H1 (cell line): ENCODE data around the gene PSMC4. TPM values are rescaled to one million over a fixed set of nuclear protein-coding genes. Genes with fewer than 3 reads are reported as not detected.

Source experiments
- CTCF ChIA-PET: fragments of 300-600 bp; sonication (Branson Sonifier 250); formaldehyde crosslinking; loops from one replicate; lab custom pipeline; 2021; ENCODE audit not compliant: partially characterized antibody; lab: Charles Lee
- POLR2A ChIA-PET: fragments of 300-600 bp; sonication (Branson Sonifier 250); formaldehyde crosslinking; loops from one replicate; lab custom pipeline; 2021; ENCODE audit warnings: inconsistent platforms; ENCODE audit not compliant: partially characterized antibody; lab: Charles Lee
- DNase-seq, 2 experiments: peaks; one replicate each; pipeline versions ENCODE4 v3.0.0 to v3.0.0-alpha.2; 2010 to 2022; ENCODE audit warnings: low spot score in 2 of 2, low read depth in 1 of 2, mixed read lengths in 1 of 2
- FAIRE-seq: peaks from 2 replicates; lab custom pipeline; 2011; peaks lifted over from hg19 to GRCh38; lab: Jason Lieb, UNC
- H2AFZ ChIP-seq: 2 replicates; pipeline ENCODE4 v1.8.1; 2012; ENCODE audit warnings: low read length, inconsistent platforms
- H2AK5ac ChIP-seq: 2 replicates; pipeline ENCODE4 v1.6.1; 2013; ENCODE audit warnings: low read depth, low read length
- H2BK120ac ChIP-seq: replicated peaks from 2 replicates; pipeline ENCODE3; 2013; ENCODE audit warnings: low read depth, low read length, inconsistent platforms
- H2BK12ac ChIP-seq: 2 replicates; pipeline ENCODE4 v1.6.1; 2013; ENCODE audit warnings: low read depth, low read length
- H2BK15ac ChIP-seq: 2 replicates; pipeline ENCODE4 v1.6.1; 2013; ENCODE audit warnings: low read length
- H2BK20ac ChIP-seq: 2 replicates; pipeline ENCODE4 v1.6.1; 2013; ENCODE audit warnings: low read length
- H2BK5ac ChIP-seq: 2 replicates; pipeline ENCODE4 v1.6.1; 2013; ENCODE audit warnings: low read depth, low read length
- H3K14ac ChIP-seq: 2 replicates; pipeline ENCODE4 v1.6.1; 2013; ENCODE audit warnings: inconsistent platforms; ENCODE audit not compliant: insufficient read length
- H3K18ac ChIP-seq: 2 replicates; pipeline ENCODE4 v1.6.1; 2013; ENCODE audit warnings: low read length; ENCODE audit errors: extremely low read depth
- H3K23ac ChIP-seq: 2 replicates; pipeline ENCODE4 v1.6.1; 2013; ENCODE audit warnings: inconsistent platforms; ENCODE audit not compliant: insufficient read length
- H3K23me2 ChIP-seq: 2 replicates; pipeline ENCODE4 v1.6.1; 2013; ENCODE audit warnings: low read depth, low read length
- H3K27ac ChIP-seq: 2 replicates; pipeline ENCODE4 v1.6.1; 2011; ENCODE audit warnings: low read depth, low read length, inconsistent platforms
- H3K27me3 ChIP-seq, 4 experiments: replicated peaks in 1 of 4; 1 replicate in 1 of 4; 2 replicates in 3 of 4; pipeline versions ENCODE4 v1.6.1 to v1.8.1; 2011 to 2013; ENCODE audit warnings: low read length in 3 of 4, mild to moderate bottlenecking in 3 of 4, inconsistent platforms in 2 of 4, mixed read lengths in 2 of 4, moderate library complexity in 1 of 4; ENCODE audit not compliant: control insufficient read depth in 3 of 4, insufficient read depth in 3 of 4; ENCODE audit errors: extremely low read depth in 1 of 4
- H3K36me3 ChIP-seq, 4 experiments: 2 replicates each; pipeline versions ENCODE4 v1.6.1 to v1.8.1; 2011 to 2013; ENCODE audit warnings: mild to moderate bottlenecking in 4 of 4, low read length in 3 of 4, moderate library complexity in 2 of 4, control low read depth in 1 of 4, inconsistent platforms in 1 of 4; ENCODE audit not compliant: insufficient read depth in 4 of 4, control insufficient read depth in 2 of 4
- H3K4ac ChIP-seq: replicated peaks from 2 replicates; pipeline ENCODE3; 2013; ENCODE audit warnings: low read length, low read depth, mixed read lengths, inconsistent platforms; ENCODE audit not compliant: insufficient read length
- H3K4me1 ChIP-seq, 4 experiments: replicated peaks in 1 of 4; 1 replicate in 1 of 4; 2 replicates in 3 of 4; pipeline versions ENCODE4 v1.6.1 to v1.8.1; 2011 to 2013; ENCODE audit warnings: low read length in 3 of 4, inconsistent platforms in 2 of 4, mixed read lengths in 1 of 4; ENCODE audit not compliant: insufficient read depth in 4 of 4, control insufficient read depth in 3 of 4
- H3K4me2 ChIP-seq, 2 experiments: 2 replicates each; pipeline versions ENCODE4 v1.6.1 to v1.8.1; 2011 to 2013; ENCODE audit warnings: low read depth in 2 of 2, low read length in 2 of 2, control low read depth in 1 of 2, inconsistent platforms in 1 of 2, mild to moderate bottlenecking in 1 of 2; ENCODE audit not compliant: insufficient read depth in 1 of 2
- H3K4me3 ChIP-seq, 4 experiments: fragments of 200-600, 300-600 bp in 1 of 4; sonication (generic), shearing (Covaris generic), sonication (Bioruptor Twin) in 1 of 4; 2 replicates each; pipeline versions ENCODE4 v1.5.1 to v1.8.1; 2011 to 2016; ENCODE audit warnings: low read length in 4 of 4, low read depth in 3 of 4, control low read depth in 2 of 4, inconsistent platforms in 2 of 4, mild to moderate bottlenecking in 2 of 4, mixed read lengths in 1 of 4, moderate library complexity in 1 of 4; ENCODE audit not compliant: insufficient read depth in 2 of 4; ENCODE audit errors: extremely low read depth in 1 of 4
- H3K56ac ChIP-seq: replicated peaks from 2 replicates; pipeline ENCODE3; 2013; ENCODE audit warnings: low read depth, mild to moderate bottlenecking, mixed read lengths, low read length, inconsistent platforms; ENCODE audit not compliant: insufficient read length
- H3K79me1 ChIP-seq: 2 replicates; pipeline ENCODE4 v1.6.1; 2013; ENCODE audit warnings: low read depth, low read length, control low read depth
- H3K79me2 ChIP-seq, 2 experiments: 2 replicates each; pipeline versions ENCODE4 v1.6.1 to v1.8.1; 2012 to 2013; ENCODE audit warnings: low read length in 2 of 2, mild to moderate bottlenecking in 2 of 2, inconsistent platforms in 1 of 2; ENCODE audit not compliant: insufficient read depth in 2 of 2, control insufficient read depth in 1 of 2
- H3K9ac ChIP-seq, 4 experiments: replicated peaks in 1 of 4; 1 replicate in 1 of 4; 2 replicates in 3 of 4; pipeline versions ENCODE4 v1.6.1 to v1.8.1; 2011 to 2013; ENCODE audit warnings: low read depth in 3 of 4, low read length in 3 of 4, control low read depth in 2 of 4, mild to moderate bottlenecking in 2 of 4, moderate library complexity in 2 of 4, inconsistent platforms in 1 of 4; ENCODE audit errors: extremely low read depth in 1 of 4
- H3K9me3 ChIP-seq, 2 experiments: 2 replicates each; pipeline versions ENCODE4 v1.6.1 to v1.8.1; 2012 to 2013; ENCODE audit warnings: mild to moderate bottlenecking in 2 of 2, moderate library complexity in 2 of 2, control low read depth in 1 of 2, inconsistent platforms in 1 of 2, low read depth in 1 of 2, low read length in 1 of 2, mixed read lengths in 1 of 2; ENCODE audit not compliant: insufficient read depth in 2 of 2
- H4K20me1 ChIP-seq, 2 experiments: replicated peaks in 1 of 2; 2 replicates each; pipeline versions ENCODE3 to v1.8.1; 2011 to 2013; ENCODE audit warnings: inconsistent platforms in 2 of 2, low read length in 2 of 2, mild to moderate bottlenecking in 1 of 2; ENCODE audit not compliant: insufficient read depth in 2 of 2, control insufficient read depth in 1 of 2
- H4K5ac ChIP-seq: 2 replicates; pipeline ENCODE4 v1.6.1; 2013; ENCODE audit warnings: low read length, low read depth, mixed read lengths, inconsistent platforms; ENCODE audit not compliant: insufficient read length
- H4K8ac ChIP-seq: 2 replicates; pipeline ENCODE4 v1.8.0; 2013; ENCODE audit warnings: mild to moderate bottlenecking, moderate library complexity, low read length, inconsistent platforms; ENCODE audit not compliant: insufficient read depth; ENCODE audit errors: extremely low read depth
- H4K91ac ChIP-seq: replicated peaks from 2 replicates; pipeline ENCODE3; 2013; ENCODE audit warnings: low read length, mixed read lengths, inconsistent platforms; ENCODE audit not compliant: insufficient read length
- CBX8 ChIP-seq: fragments of 300-800, 300-1000 bp; sonication (generic); IDR thresholded peaks from 2 replicates; pipeline ENCODE4 v1.7.1; 2016; ENCODE audit warnings: low read depth, low read length, borderline replicate concordance
- EZH2 ChIP-seq: fragments of 200-600 bp; sonication (generic); IDR thresholded peaks from 2 replicates; pipeline ENCODE4 v1.7.1; 2012; ENCODE audit warnings: low read depth, mild to moderate bottlenecking, moderate library complexity, low read length, inconsistent platforms; ENCODE audit not compliant: severe bottlenecking
- GABPA ChIP-seq: IDR thresholded peaks from 2 replicates; pipeline ENCODE4 v1.6.1; 2011; ENCODE audit warnings: mild to moderate bottlenecking, low read length, moderate library complexity, borderline replicate concordance; ENCODE audit not compliant: insufficient read depth
- HDAC6 ChIP-seq: IDR thresholded peaks from one replicate; pipeline ENCODE4 v1.7.1; 2012; ENCODE audit warnings: low read depth, mild to moderate bottlenecking, inconsistent platforms, low read length, moderate library complexity
- JUND ChIP-seq: IDR thresholded peaks from 2 replicates; pipeline ENCODE4 v1.6.1; 2011; ENCODE audit warnings: mild to moderate bottlenecking, improper control_type of control experiment, low read length
- POU5F1 ChIP-seq: IDR thresholded peaks from 2 replicates; pipeline ENCODE4 v1.6.1; 2011; ENCODE audit warnings: low read depth, mild to moderate bottlenecking, low read length, moderate library complexity
- SP1 ChIP-seq: IDR thresholded peaks from 2 replicates; pipeline ENCODE4 v1.6.1; 2011; ENCODE audit warnings: low read depth, low read length
- ZNF274 ChIP-seq: IDR thresholded peaks from 2 replicates; pipeline ENCODE4 v1.7.0; 2012; ENCODE audit warnings: low read length, borderline replicate concordance; ENCODE audit errors: extremely low read depth
- WGBS, 2 experiments: shearing (Covaris generic) in 1 of 2; methylation state at CpG; one replicate each; pipeline versions ENCODE4 v1.1.6 to v1.1.7; 2013 to 2015; ENCODE audit warnings: low lambda C conversion rate in 2 of 2, mixed read lengths in 2 of 2, inconsistent platforms in 1 of 2, low coverage in 1 of 2, missing lambda C conversion rate in 1 of 2; ENCODE audit not compliant: insufficient replicate concordance in 2 of 2, insufficient coverage in 1 of 2, insufficient read length in 1 of 2; ENCODE audit errors: extremely low coverage in 1 of 2, missing lambda C conversion rate in 1 of 2; 5-methylcytosine and 5-hydroxymethylcytosine counted together
- polyA plus RNA-seq, 7 experiments: library from polyadenylated mRNA; depleted of rRNA in 3 of 7; stranded (reverse) in 5 of 7; unstranded in 2 of 7; fragments of >200 nt in 5 of 7; fragments of 200-250 nt in 2 of 7; gene quantifications; 1 replicate in 5 of 7; 2 replicates in 1 of 7; 4 replicates in 1 of 7; pipeline versions ENCODE4 v1.2.1 to v1.2.3, GENCODE V29; 2011 to 2013; ENCODE audit warnings: missing spikeins in 2 of 7, mixed read lengths in 2 of 7
- total RNA-seq: library from RNA; stranded (reverse); fragmentation: NEBNext Ultra II Directional; extraction: Animal tissue kit (Norgen Biotek cat#: 25700); gene quantifications from 2 replicates; pipeline ENCODE4 v1.2.1, GENCODE V29; 2021

PSMC4 gene
- total and polyA plus RNA-seq, 2 of the 8 experiments (the other 6 are each of a cell fraction or from before 2014, with no cell fraction given), result 116 to 126 TPM

DNA sequence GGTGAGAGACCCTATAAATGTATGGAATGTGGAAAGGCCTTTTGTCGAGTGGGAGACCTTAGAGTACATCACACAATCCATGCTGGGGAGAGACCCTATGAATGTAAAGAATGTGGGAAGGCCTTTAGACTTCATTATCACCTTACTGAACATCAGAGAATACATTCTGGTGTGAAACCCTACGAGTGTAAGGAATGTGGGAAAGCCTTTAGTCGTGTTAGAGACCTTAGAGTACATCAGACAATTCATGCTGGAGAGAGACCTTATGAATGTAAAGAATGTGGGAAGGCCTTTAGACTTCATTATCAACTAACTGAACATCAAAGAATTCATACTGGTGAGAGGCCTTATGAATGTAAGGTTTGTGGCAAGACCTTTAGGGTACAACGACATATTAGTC lies 43.0 kb downstream of the PSMC4 start:
- peaks cover 38 to 47% of the 10 kb centered on the region in 2 experiments for H3K9me3 ChIP-seq
- ChIA-PET CTCF (no interaction called here), POLR2A (no interaction called here)
- H2AFZ ChIP-seq, result no peak overlapping the region
- no peak overlapping the region for H3K4me3 ChIP-seq
- no peak overlapping the region for H4K8ac ChIP-seq
- DNase-seq (no peak), FAIRE-seq (no peak)
- H2BK15ac ChIP-seq, result no peak overlapping the region
- H3K79me1 ChIP-seq, result no peaks in the 10 kb centered on the region
- H3K4me1 ChIP-seq, result no peaks in the 10 kb centered on the region
- peaks cover 0 to 14% (median 1%) of the 10 kb centered on the region in 4 experiments; a peak in 2 of 8 replicates for H3K36me3 ChIP-seq
- 91% methylated on average over 4 of the region's 4 CpGs; no CpG with 5 or more reads in 1 of the 2 experiments for WGBS, 2 experiments
- no peak overlapping the region for H3K23ac ChIP-seq
- no peaks in the 10 kb centered on the region for H4K20me1 ChIP-seq
- no peak overlapping the region for H3K27ac ChIP-seq
- no peak overlapping the region for H2BK12ac ChIP-seq
- no peak overlapping the region for H2AK5ac ChIP-seq
- H3K18ac ChIP-seq, result no peak overlapping the region
- H3K4ac ChIP-seq, result no peak overlapping the region
- H2BK120ac ChIP-seq, result no peak overlapping the region
- H3K23me2 ChIP-seq, result no peaks in the 10 kb centered on the region
- no peak overlapping the region for H2BK20ac ChIP-seq
- no peak overlapping the region for H3K56ac ChIP-seq
- H3K4me2 ChIP-seq, result no peak overlapping the region
- no peaks in the 10 kb centered on the region for H3K79me2 ChIP-seq
- H2BK5ac ChIP-seq, result no peak overlapping the region
- no peak for TF ChIP-seq SP1
- no peak for TF ChIP-seq HDAC6
- peak; percentile 50; the same call in 1 of the 2 replicates for TF ChIP-seq ZNF274
- TF ChIP-seq CBX8, result no peak
- no peak for TF ChIP-seq EZH2
- no peak for TF ChIP-seq GABPA
- no peak for TF ChIP-seq POU5F1
- TF ChIP-seq JUND, result no peak
- H4K5ac ChIP-seq, result no peak overlapping the region
- no peaks in the 10 kb centered on the region for H3K27me3 ChIP-seq
- H3K9ac ChIP-seq, result no peak overlapping the region
- no peak overlapping the region for H3K14ac ChIP-seq
- no peak overlapping the region for H4K91ac ChIP-seq
